ENCODE measurements around the gene HHATL. TPM values are rescaled to one million over a fixed set of nuclear protein-coding genes. Genes with fewer than 3 reads are reported as not detected.

The HHATL gene
- total RNA-seq, 2 donors from 2014 or later, result not detected

- Histone ChIP-seq H3K9me3 (no peaks in the 10 kb centered on the region), H3K4me1 (ENCODE audit: control insufficient read depth in 1 of 2, low read depth in 2 of 2) (peaks cover 21 to 68% of the 10 kb centered on the region in 2 donors), H3K36me3 (no peaks in the 10 kb centered on the region), H3K27ac (peak overlapping the region; percentile 88 to 95), H3K4me3 (no peak overlapping the region), H3K27me3 (replicated peaks; ENCODE audit: insufficient read depth) (no peaks in the 10 kb centered on the region)
- ATAC-seq (ENCODE audit: insufficient number of reproducible peaks, low FRiP score, low read depth) (no peak), DNase-seq (ENCODE audit: low spot score) (no peak)
- no peak for TF ChIP-seq CTCF (IDR thresholded peaks at IDR 0.05)
Measured at GRCh38 chr3:42745291-42745745, 42.7 kb upstream of the HHATL start.

DNA sequence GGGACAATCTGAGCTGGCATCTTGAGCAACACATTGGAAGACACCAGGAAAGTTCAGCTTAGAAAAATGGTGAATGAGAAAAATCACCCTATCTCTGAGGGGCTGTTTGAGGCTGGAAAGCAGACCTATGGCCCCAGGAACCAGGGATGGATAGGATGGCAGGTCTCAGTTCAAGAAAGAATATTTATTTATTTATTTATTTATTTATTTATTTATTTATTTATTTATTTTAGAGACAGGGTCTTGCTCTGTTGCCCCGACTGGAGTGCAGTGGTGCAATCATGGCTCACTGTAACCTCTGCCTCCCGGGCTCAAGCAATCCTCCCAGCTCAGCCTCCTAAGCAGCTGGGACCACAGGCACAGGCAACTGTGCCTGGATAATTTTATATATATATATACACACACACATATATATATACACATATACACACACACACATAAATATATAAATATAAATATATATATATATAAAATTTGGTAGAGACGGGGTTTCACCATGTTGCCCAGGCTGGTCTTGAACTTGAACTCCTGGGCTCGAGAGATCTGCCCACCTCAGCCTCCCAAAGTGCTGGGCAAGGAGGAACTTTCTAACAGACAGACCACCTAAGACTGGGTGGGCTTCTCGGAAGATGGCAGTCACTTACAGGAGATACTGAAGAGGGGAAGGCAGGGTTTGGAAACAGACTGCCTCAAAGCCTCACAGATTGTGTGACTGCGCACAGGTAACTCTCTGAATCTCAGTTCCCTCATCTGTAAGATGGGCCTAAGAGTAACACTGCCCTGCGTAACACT lies 40.8 kb upstream of the HHATL start:
- Histone ChIP-seq H3K27ac (peak overlapping the region; percentile 16 to 95), H3K36me3 (no peaks in the 10 kb centered on the region), H3K4me1 (ENCODE audit: control insufficient read depth in 1 of 2, low read depth in 2 of 2) (peaks cover 21 to 65% of the 10 kb centered on the region in 2 donors), H3K4me3 (no peak overlapping the region), H3K27me3 (replicated peaks; ENCODE audit: insufficient read depth) (no peaks in the 10 kb centered on the region), H3K9me3 (no peaks in the 10 kb centered on the region)
- DNase-seq (ENCODE audit: low spot score) (no peak), ATAC-seq (ENCODE audit: insufficient number of reproducible peaks, low FRiP score, low read depth) (no peak)
- TF ChIP-seq CTCF (IDR thresholded peaks at IDR 0.05), result no peak

- DNase-seq (ENCODE audit: low spot score) (no peak), ATAC-seq (ENCODE audit: insufficient number of reproducible peaks, low FRiP score, low read depth) (no peak)
- Histone ChIP-seq H3K4me3 (no peak overlapping the region), H3K36me3 (no peaks in the 10 kb centered on the region), H3K27me3 (replicated peaks; ENCODE audit: insufficient read depth) (no peaks in the 10 kb centered on the region), H3K27ac (peak overlapping the region in 1 of 2 donors; percentile 21), H3K4me1 (ENCODE audit: control insufficient read depth in 1 of 2, low read depth in 2 of 2) (peaks cover 21 to 58% of the 10 kb centered on the region in 2 donors), H3K9me3 (no peaks in the 10 kb centered on the region)
- no peak for TF ChIP-seq CTCF (IDR thresholded peaks at IDR 0.05)
Measured at GRCh38 chr3:42742688-42743087, 40.1 kb upstream of the HHATL start.

GRCh38 chr3:42742259-42742658 lies 39.7 kb upstream of the HHATL start:
- Histone ChIP-seq H3K4me3 (no peak overlapping the region), H3K27ac (peak overlapping the region in 1 of 2 donors; percentile 21), H3K9me3 (no peaks in the 10 kb centered on the region), H3K36me3 (no peaks in the 10 kb centered on the region), H3K4me1 (ENCODE audit: control insufficient read depth in 1 of 2, low read depth in 2 of 2) (peaks cover 18 to 53% of the 10 kb centered on the region in 2 donors), H3K27me3 (replicated peaks; ENCODE audit: insufficient read depth) (no peaks in the 10 kb centered on the region)
- DNase-seq (ENCODE audit: low spot score), result no peak
- no peak for ATAC-seq (ENCODE audit: insufficient number of reproducible peaks, low FRiP score, low read depth)
- no peak for TF ChIP-seq CTCF (IDR thresholded peaks at IDR 0.05)

DNA sequence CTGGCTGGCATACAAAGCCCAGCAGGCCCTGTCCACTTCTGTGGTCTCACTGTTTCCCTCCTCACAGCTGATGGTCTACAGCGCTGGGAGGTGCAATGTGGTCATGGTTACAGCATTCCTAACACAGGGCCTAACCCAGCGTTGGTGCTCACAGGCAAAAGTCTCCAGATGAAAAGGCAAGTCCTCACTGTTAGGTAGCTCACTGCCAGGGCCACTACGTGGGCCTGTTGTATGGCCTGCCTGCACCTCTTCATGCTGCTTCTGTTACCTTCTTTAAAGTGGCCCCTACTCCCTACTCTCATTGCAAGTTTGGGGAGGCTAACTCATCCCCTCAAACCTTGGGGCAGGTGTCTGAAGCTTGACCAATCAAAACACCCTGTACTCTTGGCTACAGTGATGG lies 39.2 kb upstream of the HHATL start:
- Histone ChIP-seq H3K9me3 (no peaks in the 10 kb centered on the region), H3K4me3 (no peak overlapping the region), H3K27ac (no peak overlapping the region), H3K27me3 (replicated peaks; ENCODE audit: insufficient read depth) (no peaks in the 10 kb centered on the region), H3K36me3 (no peaks in the 10 kb centered on the region), H3K4me1 (ENCODE audit: control insufficient read depth in 1 of 2, low read depth in 2 of 2) (peaks cover 13 to 49% of the 10 kb centered on the region in 2 donors)
- no peak for TF ChIP-seq CTCF (IDR thresholded peaks at IDR 0.05)
- ATAC-seq (ENCODE audit: insufficient number of reproducible peaks, low FRiP score, low read depth), result no peak
- DNase-seq (ENCODE audit: low spot score), result no peak
